ENCODE results near the gene FHL1. TPM values are rescaled to one million over a fixed set of nuclear protein-coding genes. Genes with fewer than 3 reads are reported as not detected.

Gene FHL1
- total RNA-seq, 4 donors from 2014 or later = 223 to 313 (median 230) TPM

GRCh38 chrX:136195247-136195646, 47.9 kb downstream of the FHL1 start:
- no peak overlapping the region for H3K4me3 ChIP-seq (replicated peaks in 1 of 3)
- no peaks in the 10 kb centered on the region for H3K9me3 ChIP-seq
- H3K27me3 ChIP-seq = no peaks in the 10 kb centered on the region
- 71 to 76% methylated on average over 4 of the region's 4 CpGs for WGBS, 2 donors
- intact Hi-C loops (cut with DNase I) = no loop called here
- H3K27ac ChIP-seq = peak overlapping the region; percentile 59 to 90 (median 70)
- TF ChIP-seq POLR2A (IDR thresholded peaks at IDR 0.05) (no peak), CTCF (IDR thresholded peaks at IDR 0.05) (no peak)
- peaks cover 42 to 82% of the 10 kb centered on the region in 2 donors for H3K4me1 ChIP-seq
- no peak for DNase-seq
- no peaks in the 10 kb centered on the region for H3K36me3 ChIP-seq

GRCh38 chrX:136196691-136197155, 49.4 kb downstream of the FHL1 start:
- Histone ChIP-seq H3K9me3 (no peaks in the 10 kb centered on the region), H3K4me1 (peaks cover 45 to 77% of the 10 kb centered on the region in 2 donors), H3K36me3 (no peaks in the 10 kb centered on the region), H3K27ac (peak overlapping the region in 2 of 3 donors; percentile 70 to 90), H3K27me3 (no peaks in the 10 kb centered on the region), H3K4me3 (replicated peaks in 1 of 3) (no peak overlapping the region)
- intact Hi-C loops (cut with DNase I) = no loop called here
- 88 to 90% methylated on average over 7 of the region's 7 CpGs for WGBS, 2 donors
- no peak for DNase-seq
- no peak for TF ChIP-seq POLR2A (IDR thresholded peaks at IDR 0.05)
- TF ChIP-seq CTCF (IDR thresholded peaks at IDR 0.05) = no peak

- no peaks in the 10 kb centered on the region for H3K27me3 ChIP-seq
- H3K36me3 ChIP-seq = no peaks in the 10 kb centered on the region
- intact Hi-C loops (cut with DNase I) = no loop called here
- no peak for DNase-seq
- no peak overlapping the region for H3K4me3 ChIP-seq (replicated peaks in 1 of 3)
- peak overlapping the region; percentile 70 to 90 (median 76) for H3K27ac ChIP-seq
- H3K4me1 ChIP-seq = peaks cover 44 to 74% of the 10 kb centered on the region in 2 donors
- H3K9me3 ChIP-seq = no peaks in the 10 kb centered on the region
- TF ChIP-seq CTCF (IDR thresholded peaks at IDR 0.05) (no peak), POLR2A (IDR thresholded peaks at IDR 0.05) (no peak)
These were observed 50.7 kb downstream of the FHL1 start for GRCh38 chrX:136198010-136198409.

- Histone ChIP-seq H3K27ac (peak overlapping the region; percentile 70 to 90 (median 76)), H3K4me3 (replicated peaks in 1 of 3) (no peak overlapping the region), H3K4me1 (peaks cover 50 to 73% of the 10 kb centered on the region in 2 donors), H3K36me3 (no peaks in the 10 kb centered on the region), H3K9me3 (no peaks in the 10 kb centered on the region), H3K27me3 (no peaks in the 10 kb centered on the region)
- DNase-seq = peak in 1 of 2 donors; percentile 34
- TF ChIP-seq POLR2A (IDR thresholded peaks at IDR 0.05) (no peak), CTCF (IDR thresholded peaks at IDR 0.05) (no peak)
- 77 to 88% methylated on average over 6 of the region's 6 CpGs for whole genome bisulfite sequencing, 2 donors
- intact Hi-C loops (cut with DNase I) = no loop called here
These were observed 51.4 kb downstream of the FHL1 start for GRCh38 chrX:136198678-136199243.

- whole genome bisulfite sequencing, 2 donors = 74 to 77% methylated on average over 4 of the region's 4 CpGs
- peaks cover 50 to 76% of the 10 kb centered on the region in 2 donors for H3K4me1 ChIP-seq
- TF ChIP-seq POLR2A (IDR thresholded peaks at IDR 0.05) (no peak), CTCF (IDR thresholded peaks at IDR 0.05) (no peak)
- H3K36me3 ChIP-seq = no peaks in the 10 kb centered on the region
- H3K27ac ChIP-seq = peak overlapping the region; percentile 70 to 90 (median 82)
- H3K27me3 ChIP-seq = no peaks in the 10 kb centered on the region
- H3K9me3 ChIP-seq = no peaks in the 10 kb centered on the region
- no peak overlapping the region for H3K4me3 ChIP-seq (replicated peaks in 1 of 3)
- intact Hi-C loops (cut with DNase I) = no loop called here
- DNase-seq = no peak
These were observed 52.0 kb downstream of the FHL1 start for GRCh38 chrX:136199365-136199764.

Data from thyroid gland (tissue), 4 donors.